Activated CD4-positive, CD25-positive, alpha-beta regulatory T cell (primary cell): ENCODE results near the gene MAD2L2.

Experiments
- DNase-seq, 4 experiments: peaks; one replicate each; lab custom pipeline; 2025; lab: John Stamatoyannopoulos, UW

MAD2L2 gene

GRCh38 chr1:11629184-11630016 is 51.5 kb downstream of the MAD2L2 start:
- DNase-seq: no peak

- DNase-seq: no peak
Observed at GRCh38 chr1:11628767-11629166, 52.2 kb downstream of the MAD2L2 start.

- no peak for DNase-seq
Observed at GRCh38 chr1:11626551-11626950, 54.4 kb downstream of the MAD2L2 start.
